Astrocyte of the spinal cord (primary cell): Measurements from ENCODE around the gene CNTD1.
A peak's percentile ranks its signal among the peaks of the same experiment; 100 is the strongest.

Experiments used
- DNase-seq: peaks from one replicate; pipeline ENCODE4 v3.0.0; 2011; ENCODE audit warnings: low read depth, low spot score
- H3K4me3 ChIP-seq: 2 replicates; pipeline ENCODE4 v1.5.1; 2011; ENCODE audit warnings: low read depth, mild to moderate bottlenecking, low read length, moderate library complexity
- in situ Hi-C: cut with HindIII; loops from 2 replicates; pipeline ENCODE4 v1.10.0; 2017; ENCODE audit warnings: low sequenced_read_pairs
- TF ChIP-seq, protein P1 (sequence below): IDR thresholded peaks from 2 replicates; pipeline ENCODE4 v1.5.1; 2012; ENCODE audit warnings: low read depth, mild to moderate bottlenecking, low read length, inconsistent platforms

Gene CNTD1

DNA sequence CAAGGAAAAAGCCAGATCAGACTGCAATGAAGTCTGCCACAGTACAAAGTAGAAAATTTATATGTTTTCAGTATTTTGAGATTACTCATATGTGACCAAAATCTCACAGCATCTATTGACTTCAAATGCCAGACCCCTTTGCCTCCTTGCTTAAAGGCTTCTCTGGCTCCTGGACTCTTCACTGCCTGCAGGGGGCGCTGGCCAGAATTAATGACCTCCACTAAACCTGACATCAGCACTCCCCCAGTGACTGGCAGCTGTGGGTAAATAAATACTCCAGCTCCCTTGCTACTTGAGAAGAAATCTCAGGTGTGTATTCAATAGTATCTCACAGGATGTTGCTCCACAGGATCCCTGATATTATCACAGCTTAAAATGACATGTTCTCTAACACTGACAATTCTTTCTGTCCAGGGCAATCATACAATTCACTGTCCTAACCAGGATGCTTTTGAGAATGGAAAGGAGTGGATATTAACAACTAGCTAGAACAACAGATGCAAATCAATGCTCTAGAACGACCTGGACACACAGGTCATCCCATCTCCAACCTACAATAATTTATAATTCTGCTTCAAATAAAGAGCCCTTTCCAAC lies 21.4 kb downstream of the CNTD1 start:
- TF ChIP-seq, protein P1, sequence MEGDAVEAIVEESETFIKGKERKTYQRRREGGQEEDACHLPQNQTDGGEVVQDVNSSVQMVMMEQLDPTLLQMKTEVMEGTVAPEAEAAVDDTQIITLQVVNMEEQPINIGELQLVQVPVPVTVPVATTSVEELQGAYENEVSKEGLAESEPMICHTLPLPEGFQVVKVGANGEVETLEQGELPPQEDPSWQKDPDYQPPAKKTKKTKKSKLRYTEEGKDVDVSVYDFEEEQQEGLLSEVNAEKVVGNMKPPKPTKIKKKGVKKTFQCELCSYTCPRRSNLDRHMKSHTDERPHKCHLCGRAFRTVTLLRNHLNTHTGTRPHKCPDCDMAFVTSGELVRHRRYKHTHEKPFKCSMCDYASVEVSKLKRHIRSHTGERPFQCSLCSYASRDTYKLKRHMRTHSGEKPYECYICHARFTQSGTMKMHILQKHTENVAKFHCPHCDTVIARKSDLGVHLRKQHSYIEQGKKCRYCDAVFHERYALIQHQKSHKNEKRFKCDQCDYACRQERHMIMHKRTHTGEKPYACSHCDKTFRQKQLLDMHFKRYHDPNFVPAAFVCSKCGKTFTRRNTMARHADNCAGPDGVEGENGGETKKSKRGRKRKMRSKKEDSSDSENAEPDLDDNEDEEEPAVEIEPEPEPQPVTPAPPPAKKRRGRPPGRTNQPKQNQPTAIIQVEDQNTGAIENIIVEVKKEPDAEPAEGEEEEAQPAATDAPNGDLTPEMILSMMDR, result peak; percentile 84
- DNase-seq, result peak; percentile 38
- in situ Hi-C loops, result no loop called here
- H3K4me3 ChIP-seq, result no peak overlapping the region

DNA sequence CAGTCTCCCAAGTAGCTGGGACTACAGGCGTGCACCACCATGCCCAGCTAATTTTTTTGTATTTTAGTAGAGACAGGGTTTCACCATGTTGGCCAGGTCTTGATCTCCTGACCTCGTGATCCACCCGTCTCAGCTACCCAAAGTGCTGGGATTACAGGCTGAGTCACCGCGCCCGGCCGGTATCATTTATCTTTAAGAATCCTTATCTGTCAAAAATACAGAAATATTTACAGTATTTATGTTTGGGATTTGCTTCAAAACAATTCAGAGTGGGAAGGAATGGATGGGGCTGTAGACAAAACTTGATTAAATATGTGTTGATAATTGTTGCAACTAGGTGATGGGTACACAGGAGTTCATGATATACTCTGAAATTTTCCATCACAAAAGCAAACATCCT lies 22.5 kb downstream of the CNTD1 start:
- in situ Hi-C loops, result no loop called here
- DNase-seq, result no peak
- TF ChIP-seq, protein P1, result no peak
- H3K4me3 ChIP-seq, result no peak overlapping the region

- in situ Hi-C loops, result no loop called here
- no peak for DNase-seq
- H3K4me3 ChIP-seq, result no peak overlapping the region
- TF ChIP-seq, protein P1, result no peak
These were observed 28.8 kb downstream of the CNTD1 start for GRCh38 chr17:42827472-42827871.

DNA sequence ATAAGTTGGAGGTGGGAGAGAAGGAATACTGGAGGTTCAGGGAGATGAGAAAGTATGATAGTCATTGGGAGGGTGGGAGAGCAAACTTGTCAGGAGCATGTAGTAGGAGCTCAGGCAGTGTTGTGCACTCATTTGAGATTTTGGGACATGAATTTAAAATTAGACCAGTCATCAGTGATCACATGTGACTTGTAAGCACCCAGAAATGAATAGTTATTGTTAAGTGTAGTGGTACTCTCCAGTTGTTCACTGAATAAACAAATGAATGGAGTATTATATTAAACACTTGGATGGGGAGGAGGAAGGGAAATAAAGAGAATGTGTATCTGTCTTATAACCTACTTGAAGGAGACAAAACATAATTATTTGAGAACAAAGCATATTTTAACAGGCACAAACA lies 32.3 kb downstream of the CNTD1 start:
- no peak overlapping the region for H3K4me3 ChIP-seq
- no peak for DNase-seq
- in situ Hi-C loops, result no loop called here
- TF ChIP-seq, protein P1, result no peak

- no peak for DNase-seq
- in situ Hi-C loops, result no loop called here
- TF ChIP-seq, protein P1, result no peak
- H3K4me3 ChIP-seq, result peak overlapping the region; percentile 100
These were observed 33.7 kb downstream of the CNTD1 start for GRCh38 chr17:42832213-42832933.

GRCh38 chr17:42832934-42833766 lies 34.5 kb downstream of the CNTD1 start, which contains the start of gene PSME3:
Gene PSME3, plus strand, starts transcription at chr17:42833397. Its CDS starts 235 bp downstream, at chr17:42833632.
- TF ChIP-seq, protein P1, result peak; percentile 2
- peak; percentile 89 for DNase-seq
- in situ Hi-C loops, result no loop called here
- peak within 1 kb of the TSS; percentile 100 for H3K4me3 ChIP-seq
